GM23338 (cell line): Measurements from ENCODE around the gene RRM1. TPM values are rescaled to one million over a fixed set of nuclear protein-coding genes. Genes with fewer than 3 reads are reported as not detected.

Source experiments
- ATAC-seq: fragments of 200-7000 bp; cut with Tn5 transposase; 3 replicates; pipeline ENCODE4 v1.9.1; 2020
- DNase-seq: peaks from one replicate; pipeline ENCODE4 v3.0.0-alpha.2; 2015; ENCODE audit warnings: low spot score
- H2AFZ ChIP-seq: fragments of 200-600 bp; sonication (generic); 2 replicates; pipeline ENCODE4 v1.8.0; 2016; ENCODE audit warnings: antibody characterized with exemption, mild to moderate bottlenecking, moderate library complexity
- H3F3A ChIP-seq: fragments of 200-600 bp; sonication (generic); replicated peaks from 2 replicates; pipeline ENCODE4 v1.8.0; 2017; ENCODE audit warnings: antibody characterized with exemption, mixed run types, low read depth
- H3K27ac ChIP-seq: fragments of 200-600 bp; sonication (generic); 2 replicates; pipeline ENCODE4 v1.6.1; 2016; ENCODE audit warnings: low read depth
- H3K27me3 ChIP-seq: fragments of 200-600 bp; sonication (generic); 2 replicates; pipeline ENCODE4 v1.8.0; 2016; ENCODE audit warnings: mild to moderate bottlenecking, mixed run types, moderate library complexity; ENCODE audit not compliant: insufficient read depth
- H3K36me3 ChIP-seq: fragments of 200-600 bp; sonication (generic); 2 replicates; pipeline ENCODE4 v1.8.0; 2016; ENCODE audit warnings: mild to moderate bottlenecking; ENCODE audit not compliant: insufficient read depth
- H3K4me1 ChIP-seq: fragments of 200-600 bp; sonication (generic); 2 replicates; pipeline ENCODE4 v1.8.0; 2016; ENCODE audit warnings: mild to moderate bottlenecking, moderate library complexity; ENCODE audit not compliant: insufficient read depth
- H3K4me2 ChIP-seq: fragments of 200-600 bp; sonication (generic); 2 replicates; pipeline ENCODE4 v1.7.1; 2017; ENCODE audit warnings: mixed run types
- H3K4me3 ChIP-seq: fragments of 200-600 bp; sonication (generic); 2 replicates; pipeline ENCODE4 v1.6.1; 2016; ENCODE audit warnings: mixed run types
- H3K79me2 ChIP-seq: fragments of 200-600 bp; sonication (generic); replicated peaks from 2 replicates; pipeline ENCODE4 v1.8.0; 2017; ENCODE audit warnings: mild to moderate bottlenecking; ENCODE audit not compliant: insufficient read depth
- H3K9me2 ChIP-seq: fragments of 200-600 bp; sonication (generic); 2 replicates; pipeline ENCODE4 v1.8.0; 2017; ENCODE audit not compliant: insufficient read depth
- H4K20me1 ChIP-seq: fragments of 200-600 bp; sonication (generic); replicated peaks from 2 replicates; pipeline ENCODE4 v1.8.0; 2017; ENCODE audit warnings: mild to moderate bottlenecking; ENCODE audit not compliant: insufficient read depth
- H3K27ac Mint-ChIP-seq: 2 replicates; pipeline ENCODE4 v1.8.0; 2020; ENCODE audit warnings: inconsistent platforms, mild to moderate bottlenecking, moderate library complexity, mixed read lengths
- H3K27me3 Mint-ChIP-seq: 3 replicates; pipeline ENCODE4 v1.8.0; 2022; ENCODE audit warnings: low read depth, mild to moderate bottlenecking, moderate library complexity, mixed read lengths, inconsistent platforms; ENCODE audit not compliant: insufficient read depth, poor library complexity
- H3K36me3 Mint-ChIP-seq: 3 replicates; pipeline ENCODE4 v1.8.0; 2021; ENCODE audit warnings: low read depth, mild to moderate bottlenecking, inconsistent platforms, moderate library complexity, mixed read lengths
- H3K4me1 Mint-ChIP-seq: 3 replicates; pipeline ENCODE4 v1.8.0; 2020; ENCODE audit warnings: mild to moderate bottlenecking, inconsistent platforms, mixed read lengths
- H3K4me3 Mint-ChIP-seq: 3 replicates; pipeline ENCODE4 v1.8.0; 2021; ENCODE audit warnings: moderate library complexity, mild to moderate bottlenecking, inconsistent platforms, mixed read lengths
- H3K9me3 Mint-ChIP-seq: 3 replicates; pipeline ENCODE4 v1.8.0; 2020; ENCODE audit warnings: moderate library complexity, mild to moderate bottlenecking, inconsistent platforms, mixed read lengths
- EZH2 ChIP-seq: fragments of 200-600 bp; sonication (generic); IDR thresholded peaks from one replicate; pipeline ENCODE4 v1.8.0; 2017; ENCODE audit warnings: antibody characterized with exemption, mild to moderate bottlenecking, low read depth; ENCODE audit not compliant: unreplicated experiment
- POLR2AphosphoS5 ChIP-seq: IDR thresholded peaks from 2 replicates; pipeline ENCODE4 v1.6.1; 2016; ENCODE audit warnings: antibody characterized with exemption, low read depth
- ZNF331 ChIP-seq: fragments of 250-450 bp; sonication (Bioruptor Pico); IDR thresholded peaks from 2 replicates; pipeline ENCODE4 v1.5.0; 2020; ENCODE audit warnings: low read depth, mild to moderate bottlenecking, moderate library complexity
- polyA plus RNA-seq: library from polyadenylated mRNA; unstranded; fragments of >200 nt; fragmentation: Nextera tagmentation; extraction: Ambion mirVana; gene quantifications from 2 replicates; pipeline ENCODE4 v1.2.1, GENCODE V29; 2016
- total RNA-seq: library from RNA; depleted of rRNA; stranded (reverse); fragments of >200 nt; shearing (Covaris generic); gene quantifications from 2 replicates; pipeline ENCODE4 v1.2.3, GENCODE V29; 2014
- TF ChIP-seq, protein P1 (sequence below): fragments of 250-450 bp; sonication (Bioruptor Pico); IDR thresholded peaks from 2 replicates; pipeline ENCODE4 v1.5.0; 2020; ENCODE audit warnings: mild to moderate bottlenecking, moderate library complexity

The RRM1 gene
- total and polyA plus RNA-seq, 2 experiments from 2014 or later, result 47.3 to 96.8 TPM

- TF ChIP-seq, protein P1, sequence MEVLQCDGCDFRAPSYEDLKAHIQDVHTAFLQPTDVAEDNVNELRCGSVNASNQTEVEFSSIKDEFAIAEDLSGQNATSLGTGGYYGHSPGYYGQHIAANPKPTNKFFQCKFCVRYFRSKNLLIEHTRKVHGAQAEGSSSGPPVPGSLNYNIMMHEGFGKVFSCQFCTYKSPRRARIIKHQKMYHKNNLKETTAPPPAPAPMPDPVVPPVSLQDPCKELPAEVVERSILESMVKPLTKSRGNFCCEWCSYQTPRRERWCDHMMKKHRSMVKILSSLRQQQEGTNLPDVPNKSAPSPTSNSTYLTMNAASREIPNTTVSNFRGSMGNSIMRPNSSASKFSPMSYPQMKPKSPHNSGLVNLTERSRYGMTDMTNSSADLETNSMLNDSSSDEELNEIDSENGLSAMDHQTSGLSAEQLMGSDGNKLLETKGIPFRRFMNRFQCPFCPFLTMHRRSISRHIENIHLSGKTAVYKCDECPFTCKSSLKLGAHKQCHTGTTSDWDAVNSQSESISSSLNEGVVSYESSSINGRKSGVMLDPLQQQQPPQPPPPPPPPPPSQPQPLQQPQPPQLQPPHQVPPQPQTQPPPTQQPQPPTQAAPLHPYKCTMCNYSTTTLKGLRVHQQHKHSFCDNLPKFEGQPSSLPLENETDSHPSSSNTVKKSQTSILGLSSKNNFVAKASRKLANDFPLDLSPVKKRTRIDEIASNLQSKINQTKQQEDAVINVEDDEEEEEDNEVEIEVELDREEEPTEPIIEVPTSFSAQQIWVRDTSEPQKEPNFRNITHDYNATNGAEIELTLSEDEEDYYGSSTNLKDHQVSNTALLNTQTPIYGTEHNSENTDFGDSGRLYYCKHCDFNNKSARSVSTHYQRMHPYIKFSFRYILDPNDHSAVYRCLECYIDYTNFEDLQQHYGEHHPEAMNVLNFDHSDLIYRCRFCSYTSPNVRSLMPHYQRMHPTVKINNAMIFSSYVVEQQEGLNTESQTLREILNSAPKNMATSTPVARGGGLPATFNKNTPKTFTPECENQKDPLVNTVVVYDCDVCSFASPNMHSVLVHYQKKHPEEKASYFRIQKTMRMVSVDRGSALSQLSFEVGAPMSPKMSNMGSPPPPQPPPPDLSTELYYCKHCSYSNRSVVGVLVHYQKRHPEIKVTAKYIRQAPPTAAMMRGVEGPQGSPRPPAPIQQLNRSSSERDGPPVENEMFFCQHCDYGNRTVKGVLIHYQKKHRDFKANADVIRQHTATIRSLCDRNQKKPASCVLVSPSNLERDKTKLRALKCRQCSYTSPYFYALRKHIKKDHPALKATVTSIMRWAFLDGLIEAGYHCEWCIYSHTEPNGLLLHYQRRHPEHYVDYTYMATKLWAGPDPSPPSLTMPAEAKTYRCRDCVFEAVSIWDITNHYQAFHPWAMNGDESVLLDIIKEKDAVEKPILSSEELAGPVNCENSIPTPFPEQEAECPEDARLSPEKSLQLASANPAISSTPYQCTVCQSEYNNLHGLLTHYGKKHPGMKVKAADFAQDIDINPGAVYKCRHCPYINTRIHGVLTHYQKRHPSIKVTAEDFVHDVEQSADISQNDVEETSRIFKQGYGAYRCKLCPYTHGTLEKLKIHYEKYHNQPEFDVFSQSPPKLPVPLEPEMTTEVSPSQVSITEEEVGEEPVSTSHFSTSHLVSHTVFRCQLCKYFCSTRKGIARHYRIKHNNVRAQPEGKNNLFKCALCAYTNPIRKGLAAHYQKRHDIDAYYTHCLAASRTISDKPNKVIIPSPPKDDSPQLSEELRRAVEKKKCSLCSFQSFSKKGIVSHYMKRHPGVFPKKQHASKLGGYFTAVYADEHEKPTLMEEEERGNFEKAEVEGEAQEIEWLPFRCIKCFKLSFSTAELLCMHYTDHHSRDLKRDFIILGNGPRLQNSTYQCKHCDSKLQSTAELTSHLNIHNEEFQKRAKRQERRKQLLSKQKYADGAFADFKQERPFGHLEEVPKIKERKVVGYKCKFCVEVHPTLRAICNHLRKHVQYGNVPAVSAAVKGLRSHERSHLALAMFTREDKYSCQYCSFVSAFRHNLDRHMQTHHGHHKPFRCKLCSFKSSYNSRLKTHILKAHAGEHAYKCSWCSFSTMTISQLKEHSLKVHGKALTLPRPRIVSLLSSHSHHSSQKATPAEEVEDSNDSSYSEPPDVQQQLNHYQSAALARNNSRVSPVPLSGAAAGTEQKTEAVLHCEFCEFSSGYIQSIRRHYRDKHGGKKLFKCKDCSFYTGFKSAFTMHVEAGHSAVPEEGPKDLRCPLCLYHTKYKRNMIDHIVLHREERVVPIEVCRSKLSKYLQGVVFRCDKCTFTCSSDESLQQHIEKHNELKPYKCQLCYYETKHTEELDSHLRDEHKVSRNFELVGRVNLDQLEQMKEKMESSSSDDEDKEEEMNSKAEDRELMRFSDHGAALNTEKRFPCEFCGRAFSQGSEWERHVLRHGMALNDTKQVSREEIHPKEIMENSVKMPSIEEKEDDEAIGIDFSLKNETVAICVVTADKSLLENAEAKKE, result no peak
Measured at GRCh38 chr11:4064278-4064955, 30.2 kb upstream of the RRM1 start (continued).

- Mint-ChIP-seq H3K9me3 (no peaks in the 10 kb centered on the region), H3K27ac (no peak overlapping the region)
Measured at GRCh38 chr11:4065086-4065485, 29.5 kb upstream of the RRM1 start.

More at GRCh38 chr11:4065086-4065485, 29.5 kb upstream of the RRM1 start:
- no peak for ATAC-seq
- Histone ChIP-seq H3K27me3 (no peaks in the 10 kb centered on the region), H3K4me1 (0 out of 2 replicates have a peak, but pooled peaks cover 3% of the 10 kb centered on the region), H3K4me2 (no peak overlapping the region), H3F3A (no peaks in the 10 kb centered on the region), H3K27ac (no peak overlapping the region), H4K20me1 (no peaks in the 10 kb centered on the region), H3K4me3 (no peak overlapping the region), H3K9me2 (no peaks in the 10 kb centered on the region), H3K36me3 (no peaks in the 10 kb centered on the region), H3K79me2 (no peaks in the 10 kb centered on the region), H2AFZ (no peak overlapping the region)
- H3K36me3 Mint-ChIP-seq, result no peaks in the 10 kb centered on the region
- no peaks in the 10 kb centered on the region for H3K4me1 Mint-ChIP-seq
- no peaks in the 10 kb centered on the region for H3K27me3 Mint-ChIP-seq
- TF ChIP-seq EZH2, result no peak
- TF ChIP-seq ZNF331 (CRISPR knock-in tag), result no peak
- no peak for TF ChIP-seq POLR2AphosphoS5
- no peak overlapping the region for H3K4me3 Mint-ChIP-seq
- no peak for DNase-seq
